ENCODE data around the gene HMGN4. TPM values are rescaled to one million over a fixed set of nuclear protein-coding genes. Genes with fewer than 3 reads are reported as not detected.
A peak's percentile ranks its signal among the peaks of the same experiment; 100 is the strongest.

HMGN4 gene
- total and polyA plus RNA-seq, 9 of the 15 experiments (the other 6 are each of a cell fraction or from before 2014, with no cell fraction given): 35.4 to 134 (median 94.1) TPM

- TF ChIP-seq USF1 (CRISPR knock-in tag; IDR thresholded peaks at IDR 0.05) (no peak), ZFP91 (CRISPR knock-in tag; IDR thresholded peaks at IDR 0.05) (no peak), MTA3 (IDR thresholded peaks at IDR 0.05; ENCODE audit: borderline replicate concordance) (peak; percentile 81), RAD51 (IDR thresholded peaks at IDR 0.05; ENCODE audit: borderline replicate concordance, low read depth) (no peak), GABPB2 (CRISPR knock-in tag; conservative IDR thresholded peaks at IDR 0.05) (no peak), ZNF639 (CRISPR knock-in tag; conservative IDR thresholded peaks at IDR 0.05 in 1 of 2, IDR thresholded peaks at IDR 0.05 in 1 of 2) (no peak), ADNP (tag; IDR thresholded peaks at IDR 0.05) (peak; percentile 99), CREB3L1 (IDR thresholded peaks at IDR 0.05; ENCODE audit: borderline replicate concordance, low read depth) (peak; percentile 48), POLR2G (IDR thresholded peaks at IDR 0.05; ENCODE audit: low read depth, low read length) (no peak), LEF1 (IDR thresholded peaks at IDR 0.05) (no peak), ZNF511 (CRISPR knock-in tag; IDR thresholded peaks at IDR 0.05) (no peak), ZNF764 (CRISPR knock-in tag; IDR thresholded peaks at IDR 0.05; ENCODE audit: low read depth) (peak; percentile 64; the same call in 1 of the 2 replicates), MAZ (CRISPR knock-in tag; conservative IDR thresholded peaks at IDR 0.05 in 1 of 2, IDR thresholded peaks at IDR 0.05 in 1 of 2) (peak; percentile 23 to 35; a peak in 2 of 4 replicates), NFATC3 (IDR thresholded peaks at IDR 0.05) (0 out of 2 replicates have a peak, but pooled peaks have one; percentile 36), SNAPC5 (CRISPR knock-in tag; IDR thresholded peaks at IDR 0.05) (no peak), THRB (CRISPR knock-in tag; conservative IDR thresholded peaks at IDR 0.05) (peak; percentile 92), CHCHD3 (CRISPR knock-in tag; IDR thresholded peaks at IDR 0.05) (no peak)
These were observed 18.3 kb downstream of the HMGN4 start (continued) for GRCh38 chr6:26556263-26557070.

Measured in K562 (cell line).